B cell (primary cell): ENCODE measurements around the gene RNH1.

Source experiments
- CTCF ChIP-seq: fragments of 200-600 bp; IDR thresholded peaks from one replicate; pipeline ENCODE4 v1.8.0; 2022; ENCODE audit warnings: antibody characterized with exemption, mild to moderate bottlenecking
- EZH2 ChIP-seq: IDR thresholded peaks from 2 replicates; pipeline ENCODE4 v1.6.1; 2012; ENCODE audit warnings: borderline replicate concordance, low read depth, mild to moderate bottlenecking, moderate library complexity, low read length; ENCODE audit not compliant: insufficient read depth, poor library complexity, severe bottlenecking

GRCh38 chr11:535210-535518 lies 28.1 kb upstream of the RNH1 start:
- TF ChIP-seq EZH2 (no peak), CTCF (no peak)
